HK-2 (cell line): ENCODE measurements around the gene EXOC3L4.

Experiments used
- DNase-seq: peaks from one replicate; pipeline ENCODE4 v3.0.0-alpha.2; 2018; ENCODE audit not compliant: unreplicated experiment

EXOC3L4 gene

DNA sequence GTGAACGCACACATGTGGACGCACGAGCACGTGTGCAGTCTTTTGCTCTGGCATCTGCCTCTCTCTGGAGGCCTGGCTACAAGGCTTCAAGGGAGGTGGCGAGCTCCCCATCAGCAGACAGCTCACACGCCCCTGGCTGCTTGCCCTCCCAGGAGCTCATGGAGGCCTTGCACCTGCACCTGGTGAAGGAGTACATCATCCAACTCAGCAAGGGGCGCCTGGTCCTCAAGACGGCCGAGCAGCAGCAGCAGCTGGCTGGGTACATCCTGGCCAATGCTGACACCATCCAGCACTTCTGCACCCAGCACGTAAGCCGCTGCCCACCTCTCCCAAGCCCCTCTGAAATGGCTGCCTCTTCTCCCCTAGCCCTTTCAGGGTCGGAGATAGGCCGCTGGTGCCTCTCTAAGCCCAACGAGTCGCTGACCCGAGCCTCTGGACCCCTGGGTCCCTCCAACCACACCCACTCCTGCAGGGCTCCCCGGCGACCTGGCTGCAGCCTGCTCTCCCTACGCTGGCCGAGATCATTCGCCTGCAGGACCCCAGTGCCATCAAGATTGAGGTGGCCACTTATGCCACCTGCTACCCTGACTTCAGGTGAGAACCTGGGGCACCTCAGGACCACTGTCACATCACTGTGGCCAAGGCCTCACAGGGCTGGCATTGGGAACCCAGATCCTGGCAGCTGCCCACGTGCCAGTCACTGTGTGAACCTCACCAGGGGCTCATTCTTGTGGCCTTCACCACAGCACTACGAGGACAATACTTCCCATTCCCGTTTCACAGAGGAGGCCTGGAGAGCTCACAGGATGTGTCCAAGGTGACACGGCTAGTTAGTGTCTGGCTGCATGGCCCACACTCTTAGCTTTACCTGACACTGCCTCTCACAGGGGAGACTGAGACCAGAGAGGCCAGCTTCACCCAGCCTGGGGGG is 39.0 kb downstream of the EXOC3L4 start:
- no peak for DNase-seq

DNA sequence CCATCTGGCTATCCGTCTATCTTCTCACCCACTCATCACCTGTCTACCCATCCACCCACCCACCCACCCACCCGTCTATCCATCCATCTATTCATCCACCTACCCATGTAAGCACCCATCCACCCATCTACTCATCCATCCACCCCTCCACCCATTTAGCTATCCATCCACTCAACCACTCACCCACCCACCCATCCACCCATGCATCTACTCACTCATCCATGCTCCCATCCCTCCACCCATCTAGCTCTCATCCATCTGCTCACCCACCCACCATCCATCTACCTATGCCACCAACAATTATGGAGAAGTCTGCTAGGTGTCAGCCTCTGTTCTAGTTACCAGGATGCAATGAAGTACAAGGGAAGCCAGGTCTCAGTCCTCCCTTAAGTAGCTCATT is 39.9 kb downstream of the EXOC3L4 start:
- no peak for DNase-seq

DNA sequence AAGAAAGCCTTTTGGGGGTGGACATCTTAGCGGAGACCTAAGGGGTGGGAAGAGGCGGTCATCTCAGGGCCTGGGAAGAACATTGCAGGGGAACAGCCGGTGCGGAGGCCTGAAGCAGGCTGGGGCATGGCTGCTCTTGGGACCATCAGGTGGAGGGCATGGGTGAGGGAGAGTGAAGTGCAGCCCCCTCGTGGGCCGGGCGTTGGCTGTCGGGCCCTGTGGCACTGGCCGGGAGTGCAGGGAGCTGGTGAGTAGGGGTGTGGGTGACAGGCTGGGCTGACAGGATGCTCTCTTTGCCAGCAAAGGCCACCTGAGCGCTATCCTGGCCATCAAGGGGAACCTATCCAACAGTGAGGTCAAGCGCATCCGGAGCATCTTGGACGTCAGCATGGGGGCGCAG is 40.4 kb downstream of the EXOC3L4 start:
- DNase-seq = no peak

DNA sequence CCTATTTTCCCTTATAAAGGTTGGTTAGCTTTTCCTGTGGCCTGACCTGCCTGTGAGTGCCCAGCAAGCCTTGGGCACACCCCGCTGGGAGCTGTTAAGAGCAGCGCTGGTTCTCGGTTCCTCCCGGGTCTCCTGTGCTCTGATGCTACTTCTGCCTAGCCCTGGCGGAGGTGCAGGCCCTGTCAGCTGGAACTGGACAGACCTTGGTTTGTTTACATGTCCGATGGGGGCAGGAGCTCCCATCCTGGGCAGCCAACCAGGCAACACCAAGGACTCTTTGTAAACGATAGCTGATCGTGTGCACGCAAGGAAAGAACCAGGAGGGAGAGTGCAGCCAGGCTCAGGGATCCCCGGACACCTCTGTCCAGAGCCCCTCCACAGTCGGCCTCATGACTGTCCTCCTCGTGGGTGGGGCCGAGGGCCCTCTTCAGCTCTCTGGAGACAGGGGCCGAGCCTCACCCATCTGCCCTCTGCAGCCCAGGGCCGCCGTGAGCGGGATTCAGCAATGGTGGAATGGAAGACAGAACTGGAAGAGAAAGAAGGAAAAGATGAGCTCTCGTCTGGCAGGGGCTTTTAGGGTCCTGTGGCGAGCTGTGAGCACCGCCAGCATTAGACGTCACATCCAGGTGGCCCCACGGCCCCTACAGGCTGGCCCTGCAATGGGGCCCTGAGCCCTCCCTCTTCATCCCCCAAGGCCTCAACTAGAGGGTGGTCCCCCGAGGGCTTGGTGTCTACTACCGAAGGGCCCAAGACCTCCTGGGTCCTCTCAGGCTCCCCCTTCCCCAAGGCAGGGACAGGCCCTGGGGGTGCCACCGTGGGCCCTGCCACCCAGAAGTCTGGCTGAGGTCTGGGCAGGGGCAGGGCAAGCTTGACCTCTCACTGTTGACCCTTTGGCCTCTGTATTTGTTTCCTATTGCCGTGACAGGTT is 41.1 kb downstream of the EXOC3L4 start:
- DNase-seq = no peak

DNA sequence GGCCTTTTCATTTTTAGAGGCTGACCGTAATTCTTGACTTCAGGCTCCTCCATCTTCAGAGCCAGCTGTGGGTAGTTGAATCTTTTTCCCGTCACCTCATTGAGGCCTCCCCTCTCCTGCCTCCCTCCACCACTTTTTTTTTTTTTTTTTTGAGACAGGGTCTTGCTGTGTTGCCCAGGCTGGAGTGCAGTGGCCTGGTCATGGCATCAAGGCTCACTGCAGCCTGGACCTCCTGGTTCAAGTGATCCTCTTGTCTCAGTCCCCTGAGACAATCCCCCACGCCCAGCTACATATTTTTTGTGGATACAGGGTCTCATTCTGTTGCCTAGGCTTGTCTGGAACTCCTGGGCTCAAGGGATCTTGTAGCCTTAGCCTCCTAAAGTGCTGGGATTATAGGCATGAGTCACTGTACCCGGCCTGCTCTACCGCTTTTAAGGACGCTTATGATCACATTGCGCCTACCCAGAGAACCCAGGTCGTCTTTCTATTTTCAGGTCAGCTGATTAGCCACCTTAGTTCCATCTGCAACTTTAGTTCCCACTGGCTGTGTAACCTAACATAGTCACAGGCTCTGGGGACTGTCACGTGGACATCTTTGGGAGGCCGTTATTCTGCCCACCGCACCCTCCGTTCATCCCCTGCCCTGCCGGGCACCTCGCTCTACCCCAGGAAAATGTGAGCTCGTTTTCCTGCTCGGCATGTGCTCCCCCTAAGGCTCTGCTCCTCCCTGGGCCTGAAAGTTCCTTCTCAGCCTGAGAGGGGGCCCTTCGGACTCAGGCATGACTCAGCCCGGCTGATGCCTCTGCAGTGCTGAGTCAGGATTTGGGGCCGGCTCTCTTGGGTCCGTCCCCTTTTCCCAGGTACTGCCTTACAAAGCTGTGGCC is 42.1 kb downstream of the EXOC3L4 start:
- DNase-seq = peak; percentile 89

DNA sequence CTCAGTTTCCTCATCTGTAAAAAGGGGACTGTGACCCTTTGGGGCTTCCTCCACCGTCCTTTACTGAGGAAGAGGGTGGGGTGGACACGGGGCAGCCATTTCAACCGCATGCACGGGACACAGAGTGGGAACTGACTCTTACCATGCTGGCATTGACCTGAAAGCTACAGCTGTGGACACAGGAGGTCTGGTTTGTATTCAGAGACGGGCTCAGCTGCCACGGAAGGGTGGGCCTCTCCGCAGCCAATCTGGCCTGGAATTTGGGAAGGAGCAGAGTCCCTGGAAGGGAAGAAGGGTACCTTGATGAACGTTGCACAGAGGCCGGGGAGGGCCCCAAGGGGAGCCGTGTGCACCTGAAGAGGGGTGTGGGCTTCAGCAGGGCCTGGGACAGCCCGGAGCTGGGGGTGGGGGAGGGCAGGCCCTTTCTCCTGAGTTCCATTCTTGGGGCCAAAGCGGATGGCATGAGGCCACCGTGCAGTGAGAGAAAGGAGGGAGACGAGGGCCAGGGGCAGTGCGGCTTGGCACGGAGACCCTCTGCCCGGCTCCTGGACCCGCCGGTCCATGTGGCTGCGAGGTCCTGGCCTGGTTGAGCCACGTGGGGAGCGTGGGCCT is 43.3 kb downstream of the EXOC3L4 start:
- no peak for DNase-seq

DNA sequence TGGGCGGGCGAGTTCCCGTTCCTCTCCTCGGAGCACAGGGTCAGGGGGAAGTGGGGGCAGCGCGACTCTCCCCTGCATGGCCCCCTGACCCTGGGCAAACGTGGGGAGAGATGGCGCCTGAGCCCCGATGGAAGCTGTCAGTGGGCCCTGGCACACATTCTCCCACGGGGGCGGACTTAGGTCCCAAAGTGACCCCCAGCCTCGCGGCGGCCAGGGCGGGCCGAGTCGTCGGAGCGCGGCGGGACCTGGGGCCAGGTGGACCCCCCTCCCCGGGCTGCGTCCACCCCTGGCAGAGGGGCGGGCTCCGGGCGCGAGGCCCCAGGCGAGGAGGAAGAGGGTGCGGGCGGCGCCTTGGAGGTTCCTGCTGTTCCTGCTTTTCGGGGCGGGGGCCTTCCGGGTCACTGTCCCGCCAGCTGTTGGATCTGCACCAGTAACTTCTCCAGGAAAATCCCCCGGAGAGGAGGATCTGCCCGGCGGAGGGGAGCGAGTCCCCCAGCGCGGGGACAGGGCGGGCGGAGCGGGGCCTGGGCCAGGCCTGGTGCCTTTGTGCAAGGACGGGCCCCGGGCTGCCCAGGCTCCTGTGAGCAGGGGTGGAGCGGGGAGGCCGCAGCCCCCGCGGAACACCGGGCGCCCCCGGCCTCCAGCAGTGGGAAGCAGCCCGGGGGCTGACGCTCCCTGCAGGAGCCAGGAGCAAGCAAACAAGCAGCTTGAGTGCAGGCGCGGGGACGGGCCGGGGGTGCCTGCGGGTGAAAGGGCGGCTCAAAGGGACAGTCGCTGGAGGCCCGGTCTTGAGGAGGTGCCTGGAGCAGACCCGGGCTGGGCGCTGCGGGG is 44.0 kb downstream of the EXOC3L4 start:
- DNase-seq = no peak

DNA sequence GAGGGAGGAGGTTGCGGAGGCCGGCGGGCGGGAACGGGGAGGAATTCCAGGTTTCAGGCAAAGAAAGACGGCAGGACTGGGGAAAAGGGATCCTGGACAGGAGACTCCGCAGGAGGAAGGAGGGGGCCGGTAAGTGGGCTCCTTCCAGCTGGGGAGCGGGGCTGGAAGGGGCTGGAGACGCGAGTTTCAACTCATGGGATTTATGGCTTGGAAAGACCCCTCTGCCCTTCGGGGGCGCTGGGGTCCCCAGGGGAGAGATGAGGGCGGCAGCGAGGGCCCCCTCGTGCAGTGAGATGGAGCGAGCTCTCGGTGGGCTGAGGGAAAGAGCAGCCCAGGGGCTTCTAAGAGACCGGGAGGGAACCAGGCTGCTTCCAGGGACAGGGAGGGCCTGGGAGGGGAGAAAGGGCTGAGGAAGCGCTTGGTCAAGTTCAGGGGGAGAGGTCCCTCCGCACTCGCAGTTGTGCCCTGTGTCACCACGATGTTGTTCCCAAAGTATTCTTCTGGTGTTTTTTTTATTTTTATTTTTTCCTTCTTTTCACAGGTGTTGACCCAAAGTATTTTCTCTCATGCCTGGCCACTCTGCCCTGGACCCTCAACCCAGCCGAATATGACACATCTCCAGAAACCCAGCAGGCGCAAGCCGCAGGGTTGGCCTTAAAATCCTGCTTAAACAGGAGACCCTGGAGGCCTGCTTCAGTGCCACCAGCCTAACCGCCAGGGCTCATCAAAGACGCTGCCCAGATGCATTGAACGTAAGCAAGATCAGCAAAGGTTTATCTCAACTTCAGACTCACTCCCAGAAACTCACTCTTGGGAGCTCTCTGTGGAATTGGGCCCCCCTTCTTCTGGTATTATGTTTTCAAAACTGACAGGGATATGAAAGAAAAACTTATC is 44.9 kb downstream of the EXOC3L4 start:
- no peak for DNase-seq

DNA sequence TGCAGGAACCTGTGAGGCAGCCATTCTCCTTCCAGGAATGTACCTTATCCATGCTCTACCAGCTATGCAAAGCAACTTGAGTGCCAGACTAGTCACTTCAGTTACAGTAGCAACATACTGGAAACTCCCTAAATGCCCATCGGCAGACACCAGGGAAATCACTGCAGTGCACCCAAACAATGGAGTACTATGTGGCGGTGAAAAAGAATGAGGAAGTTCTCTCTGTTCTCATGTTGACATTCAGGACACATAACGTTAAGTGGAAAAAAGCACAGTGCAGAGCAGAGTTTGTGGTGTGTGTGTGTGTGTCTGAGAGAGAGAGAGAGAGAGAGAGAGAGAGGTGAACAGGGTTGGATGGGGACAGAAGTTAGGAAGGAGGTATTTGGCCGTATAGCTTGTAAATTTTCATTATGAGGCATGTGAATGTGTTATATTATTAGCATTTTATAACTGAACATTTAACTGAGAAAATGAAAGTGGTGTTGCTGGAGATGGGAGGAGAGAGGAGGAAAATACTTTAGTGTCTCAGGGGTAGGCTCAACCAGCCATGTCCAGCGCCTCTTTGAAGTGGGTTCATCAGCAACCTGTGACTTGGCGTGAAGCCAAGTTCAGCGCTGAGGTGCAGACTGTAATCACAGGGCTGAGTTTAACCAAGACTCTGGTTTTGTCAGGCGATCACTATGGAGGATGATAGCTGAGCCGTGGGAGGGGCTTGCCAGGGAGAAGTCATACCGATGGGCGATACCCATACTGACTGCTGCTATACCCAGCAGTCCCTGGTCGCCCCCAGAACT is 46.0 kb downstream of the EXOC3L4 start:
- peak; percentile 78 for DNase-seq

DNA sequence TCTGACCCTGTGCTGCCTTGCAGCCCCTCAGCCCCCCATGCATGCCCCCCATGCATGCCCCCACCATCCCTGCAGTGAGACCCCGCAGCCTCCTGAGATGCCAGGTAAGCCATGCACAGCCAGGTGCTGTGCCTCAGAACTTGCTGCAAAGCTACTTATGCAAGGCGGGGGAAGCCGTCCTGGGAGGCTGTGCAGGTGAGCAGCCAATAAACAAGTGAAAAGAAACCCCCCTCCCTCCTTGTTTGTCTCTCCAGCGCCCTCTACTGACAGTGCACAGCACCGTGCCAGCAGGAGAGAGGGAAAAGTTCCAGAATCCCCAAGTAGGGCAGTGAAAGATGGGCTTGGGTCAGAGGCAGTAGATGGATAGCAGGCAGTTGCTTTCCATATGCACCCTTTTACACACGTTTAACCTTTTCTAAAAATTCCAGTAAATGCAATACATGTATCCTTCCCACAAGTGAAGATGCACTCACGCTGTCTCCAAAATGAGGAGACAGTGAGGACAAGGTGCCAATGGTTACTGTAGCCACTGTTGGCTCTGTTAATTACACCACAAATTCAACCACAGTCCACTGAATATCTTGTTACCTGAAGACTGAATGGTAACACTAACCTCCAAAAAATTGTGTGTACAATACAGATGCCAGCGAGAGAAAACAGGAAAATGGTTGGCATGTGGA is 46.7 kb downstream of the EXOC3L4 start:
- DNase-seq = peak; percentile 44

DNA sequence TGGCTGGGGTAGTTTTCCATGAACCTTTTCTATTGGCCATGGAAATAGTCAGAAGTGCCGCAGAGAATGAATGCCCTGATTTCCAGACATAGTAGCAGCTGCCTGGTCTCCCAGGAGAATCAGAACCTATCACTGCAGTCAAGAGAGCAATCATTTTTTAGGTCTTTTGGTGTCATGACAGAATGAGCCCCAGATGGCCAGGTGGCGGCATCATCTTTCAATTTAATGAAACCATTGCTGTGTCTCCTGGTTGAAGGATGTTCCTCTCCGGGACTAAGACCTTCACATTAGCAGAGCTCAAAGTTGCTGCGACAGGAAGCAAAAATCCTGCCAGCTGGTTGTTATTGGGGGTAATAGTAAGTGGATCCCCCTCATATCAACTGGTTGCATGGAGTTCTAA is 47.5 kb downstream of the EXOC3L4 start:
- no peak for DNase-seq

DNA sequence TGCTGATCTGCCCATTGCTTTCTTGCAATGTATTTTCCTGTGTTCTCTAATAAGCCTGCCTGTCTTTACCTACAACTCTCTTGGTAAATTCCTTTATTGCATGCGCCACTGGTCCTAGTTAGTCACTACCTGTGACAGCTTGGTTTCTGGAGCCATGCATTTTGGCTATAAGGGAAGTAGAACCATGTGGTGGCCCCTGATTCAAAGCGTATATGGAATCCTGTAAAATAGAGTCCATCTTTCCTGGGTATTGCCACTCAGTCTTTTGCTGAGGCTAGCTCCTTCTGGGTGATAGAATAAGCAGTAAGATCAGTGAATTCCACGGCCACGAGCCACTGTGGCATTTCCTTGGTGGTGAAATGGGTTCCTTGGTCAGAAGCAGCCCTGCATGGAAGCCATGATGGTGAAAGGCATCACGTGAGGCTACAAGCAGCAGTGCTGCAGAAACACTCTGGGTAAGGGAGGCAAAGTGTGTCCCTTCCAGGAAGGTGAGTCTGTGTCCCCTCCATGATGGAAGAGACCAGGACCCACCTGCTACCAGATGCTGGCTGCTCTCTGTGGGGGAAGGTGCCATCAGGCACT is 48.3 kb downstream of the EXOC3L4 start:
- DNase-seq = no peak

DNA sequence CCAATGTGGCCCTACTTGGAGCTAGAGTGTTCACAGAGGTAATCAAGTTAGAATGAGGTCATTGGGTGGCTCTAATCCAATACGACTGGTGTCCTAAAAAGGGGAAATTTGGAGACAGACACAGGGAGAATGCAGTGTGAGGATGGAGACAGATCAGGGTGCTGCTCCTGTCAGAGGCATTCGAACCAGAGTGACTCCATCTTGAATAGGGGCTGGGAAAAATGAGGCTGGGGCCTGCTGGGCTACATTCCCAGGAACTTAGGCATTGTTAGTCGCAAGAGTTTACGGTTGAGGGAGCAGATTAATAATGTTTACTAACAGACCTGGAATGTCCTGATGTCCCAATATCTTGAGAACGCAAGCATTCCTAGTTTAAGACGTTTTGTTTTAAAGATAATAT is 49.0 kb downstream of the EXOC3L4 start:
- no peak for DNase-seq

DNA sequence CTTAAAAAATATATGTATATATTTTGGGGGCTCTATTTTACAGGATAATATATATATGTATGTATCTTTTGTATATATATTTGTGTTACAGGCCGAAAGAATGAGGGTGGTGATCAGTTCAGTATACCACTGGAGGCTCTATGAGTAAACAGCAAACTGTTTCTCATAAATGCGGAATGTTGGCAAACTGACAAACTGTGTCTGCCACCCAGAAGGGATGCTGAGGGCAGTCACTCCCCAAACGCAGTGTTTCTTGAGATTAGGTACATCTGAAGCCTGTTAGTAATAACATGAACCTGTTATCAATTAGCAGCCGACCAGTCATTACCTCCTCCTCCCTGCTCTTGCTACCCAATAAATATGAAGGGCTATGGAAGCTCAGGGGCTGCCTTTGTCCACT is 49.6 kb downstream of the EXOC3L4 start:
- no peak for DNase-seq

DNA sequence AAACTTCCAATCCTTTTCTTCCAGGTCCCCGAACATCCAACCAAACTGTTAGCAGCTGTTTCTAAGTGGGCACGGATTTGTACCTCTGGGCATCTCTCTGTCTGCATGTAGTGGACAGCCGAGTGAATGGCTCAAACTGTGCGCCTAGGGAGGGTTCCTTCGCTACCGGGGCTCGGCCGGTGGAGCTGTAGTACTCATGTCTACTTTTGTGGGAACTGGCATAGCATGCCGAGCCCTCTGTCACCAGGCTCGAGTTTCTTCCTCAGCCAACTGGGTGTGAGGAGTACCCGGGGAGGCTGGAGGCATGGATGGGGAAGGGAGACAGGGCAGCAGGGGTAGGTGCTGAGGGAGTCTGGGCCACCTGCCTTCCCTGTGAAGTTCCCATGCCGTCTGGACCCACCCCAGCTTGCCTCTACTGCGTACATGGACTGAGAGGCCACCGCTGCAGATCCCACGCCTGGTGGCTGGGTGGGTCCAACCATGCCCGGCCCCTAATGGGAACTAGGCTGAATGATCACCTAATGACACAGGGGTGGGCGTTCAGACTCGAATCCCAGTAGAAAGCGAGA is 51.7 kb downstream of the EXOC3L4 start:
- DNase-seq = no peak

DNA sequence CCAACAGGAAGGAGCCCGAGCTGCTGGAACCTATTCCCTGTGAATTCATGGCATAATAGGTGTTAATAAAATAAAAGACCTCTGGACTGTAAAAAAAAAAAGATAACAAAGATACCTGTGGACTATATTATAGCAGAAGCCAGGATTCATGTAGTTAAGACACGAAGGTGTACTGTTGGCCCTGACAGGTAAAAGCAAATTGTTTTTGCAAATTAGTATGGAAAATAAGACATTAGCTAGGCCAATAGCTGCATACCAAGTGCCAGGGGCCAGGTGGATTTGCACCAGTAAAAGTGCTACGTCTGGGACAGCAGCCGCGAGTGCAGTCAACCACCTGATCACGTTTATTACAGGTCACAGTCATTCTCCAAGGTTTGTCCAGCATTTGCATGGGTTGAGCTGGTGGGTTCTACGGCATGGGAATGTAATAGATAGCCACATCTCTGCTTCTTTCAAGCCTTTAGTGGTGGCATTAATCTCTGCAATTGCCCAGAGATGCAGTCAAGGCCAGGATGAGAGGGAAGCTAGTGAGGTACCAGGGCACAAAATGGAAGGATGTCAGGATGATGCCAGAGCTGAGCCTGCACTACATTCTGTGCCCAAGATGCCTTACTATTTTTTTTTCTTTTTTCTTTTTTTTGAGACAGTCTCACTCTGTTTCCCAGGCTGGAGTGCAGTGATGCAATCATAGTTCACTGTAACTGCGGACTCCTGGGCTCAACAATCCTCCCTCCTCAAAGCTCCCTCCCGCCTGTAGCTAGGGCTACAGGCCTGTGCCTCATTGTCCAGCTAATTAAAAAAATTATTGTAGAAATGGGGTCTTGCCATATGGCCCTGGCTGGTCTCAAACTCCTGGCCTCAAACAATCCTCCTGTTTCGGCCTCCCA is 55.1 kb downstream of the EXOC3L4 start:
- DNase-seq = no peak
